ENCODE data around the gene RPS2. TPM values are rescaled to one million over a fixed set of nuclear protein-coding genes. Genes with fewer than 3 reads are reported as not detected.

The RPS2 gene
- total RNA-seq, 2 experiments from 2014 or later = 2,461 to 3,120 TPM

DNA sequence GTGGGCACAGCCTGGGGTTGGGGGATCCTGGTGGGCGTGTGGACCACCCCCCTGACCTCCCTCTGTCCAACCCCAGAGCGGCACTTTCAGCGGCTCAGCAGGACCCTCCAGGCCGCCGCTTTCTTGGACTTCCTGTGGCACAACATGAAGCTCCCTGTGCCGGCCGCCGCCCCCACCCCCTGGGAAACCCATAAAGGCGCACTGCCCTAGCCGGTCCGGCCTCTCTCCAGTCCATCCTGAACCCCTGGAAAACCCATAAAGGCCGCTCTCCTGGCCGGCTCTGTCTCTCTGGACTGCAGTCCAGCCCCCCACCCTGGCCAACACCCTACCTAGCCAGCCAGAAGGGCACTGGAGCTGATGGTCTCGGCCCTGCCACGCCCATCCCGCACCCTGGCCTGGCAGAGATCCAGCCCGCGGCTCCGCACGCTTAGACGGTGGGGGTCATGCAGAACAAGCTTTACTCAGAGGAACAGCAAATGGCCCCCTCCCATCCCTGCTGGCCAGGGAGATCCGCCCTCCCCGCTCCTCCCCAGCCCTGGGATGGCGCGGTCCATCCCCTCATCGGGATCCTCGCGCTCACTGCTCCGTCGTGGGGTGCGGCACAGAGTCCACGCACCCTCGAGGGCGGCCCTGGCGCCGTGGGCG is 14.0 kb upstream of the RPS2 start:
- ChIA-PET CTCF (ENCODE audit: unreplicated experiment) (no interaction called here), POLR2A (no interaction called here)
- intact Hi-C loops (cut with micrococcal nuclease; ENCODE audit: unreplicated experiment) = no loop called here

DNA sequence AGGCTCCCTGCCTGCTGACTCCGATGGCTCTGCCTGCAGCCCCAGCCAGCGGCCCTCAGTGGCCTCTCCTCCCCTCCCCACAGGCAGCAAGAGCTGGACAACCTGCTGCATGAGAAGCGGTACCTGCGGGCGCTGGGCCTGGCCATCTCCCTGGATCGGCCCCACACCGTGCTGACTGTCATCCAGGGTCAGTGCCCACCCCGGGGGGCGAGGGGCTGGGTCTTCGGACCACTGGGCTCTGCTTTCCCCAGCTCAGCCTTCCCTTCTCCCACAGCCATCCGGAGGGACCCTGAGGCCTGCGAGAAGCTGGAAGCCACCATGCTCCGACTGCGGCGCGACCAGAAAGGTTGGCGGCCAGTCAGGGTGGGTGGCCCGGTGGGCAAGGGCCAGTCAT is 13.2 kb upstream of the RPS2 start:
- ChIA-PET CTCF (ENCODE audit: unreplicated experiment) (no interaction called here), POLR2A (no interaction called here)
- H3K4me3 ChIP-seq (ENCODE audit: low read depth, low read length, poor library complexity, severe bottlenecking) = no peak overlapping the region
- H3K4me2 ChIP-seq (ENCODE audit: low read length) = no peak overlapping the region
- H4K20me1 ChIP-seq (ENCODE audit: insufficient read depth, low read length) = no peaks in the 10 kb centered on the region
- no peak for DNase-seq (ENCODE audit: low spot score)
- intact Hi-C loops (cut with micrococcal nuclease; ENCODE audit: unreplicated experiment) = no loop called here
- H3K9me2 ChIP-seq (ENCODE audit: insufficient read depth, low read length) = no peaks in the 10 kb centered on the region
- H3K36me3 ChIP-seq (ENCODE audit: insufficient read depth, low read length) = peaks cover 54% of the 10 kb centered on the region
- peaks cover 7% of the 10 kb centered on the region for H3K4me1 ChIP-seq (ENCODE audit: insufficient read depth, low read length, poor library complexity, severe bottlenecking)
- no peak overlapping the region for H2AFZ ChIP-seq (ENCODE audit: low read length)
- no peaks in the 10 kb centered on the region for H3K9me3 ChIP-seq (ENCODE audit: low read length)
- H3K79me2 ChIP-seq (ENCODE audit: insufficient read depth, low read depth, low read length) = peaks cover 11% of the 10 kb centered on the region
- TF ChIP-seq, protein P1, sequence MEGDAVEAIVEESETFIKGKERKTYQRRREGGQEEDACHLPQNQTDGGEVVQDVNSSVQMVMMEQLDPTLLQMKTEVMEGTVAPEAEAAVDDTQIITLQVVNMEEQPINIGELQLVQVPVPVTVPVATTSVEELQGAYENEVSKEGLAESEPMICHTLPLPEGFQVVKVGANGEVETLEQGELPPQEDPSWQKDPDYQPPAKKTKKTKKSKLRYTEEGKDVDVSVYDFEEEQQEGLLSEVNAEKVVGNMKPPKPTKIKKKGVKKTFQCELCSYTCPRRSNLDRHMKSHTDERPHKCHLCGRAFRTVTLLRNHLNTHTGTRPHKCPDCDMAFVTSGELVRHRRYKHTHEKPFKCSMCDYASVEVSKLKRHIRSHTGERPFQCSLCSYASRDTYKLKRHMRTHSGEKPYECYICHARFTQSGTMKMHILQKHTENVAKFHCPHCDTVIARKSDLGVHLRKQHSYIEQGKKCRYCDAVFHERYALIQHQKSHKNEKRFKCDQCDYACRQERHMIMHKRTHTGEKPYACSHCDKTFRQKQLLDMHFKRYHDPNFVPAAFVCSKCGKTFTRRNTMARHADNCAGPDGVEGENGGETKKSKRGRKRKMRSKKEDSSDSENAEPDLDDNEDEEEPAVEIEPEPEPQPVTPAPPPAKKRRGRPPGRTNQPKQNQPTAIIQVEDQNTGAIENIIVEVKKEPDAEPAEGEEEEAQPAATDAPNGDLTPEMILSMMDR (conservative IDR thresholded peaks at IDR 0.05; ENCODE audit: low read length) = no peak
- TF ChIP-seq EZH2phosphoT487 (IDR thresholded peaks at IDR 0.05; ENCODE audit: borderline replicate concordance, low read depth, low read length) = no peak
- BruUV-seq (replicated peaks) = TSS peak; percentile 51
- H3K27ac ChIP-seq (ENCODE audit: low read depth, low read length, poor library complexity, severe bottlenecking) = no peak overlapping the region

More for the DNA sequence above, 14.0 kb upstream of the RPS2 start:
- Histone ChIP-seq H3K4me1 (ENCODE audit: insufficient read depth, low read length, poor library complexity, severe bottlenecking) (peaks cover 4% of the 10 kb centered on the region), H3K9me3 (ENCODE audit: low read length) (no peaks in the 10 kb centered on the region), H3K79me2 (ENCODE audit: insufficient read depth, low read depth, low read length) (peaks cover 3% of the 10 kb centered on the region), H3K27ac (ENCODE audit: low read depth, low read length, poor library complexity, severe bottlenecking) (no peak overlapping the region), H4K20me1 (ENCODE audit: insufficient read depth, low read length) (no peaks in the 10 kb centered on the region), H2AFZ (ENCODE audit: low read length) (no peak overlapping the region), H3K4me2 (ENCODE audit: low read length) (no peak overlapping the region), H3K9me2 (ENCODE audit: insufficient read depth, low read length) (no peaks in the 10 kb centered on the region), H3K4me3 (ENCODE audit: low read depth, low read length, poor library complexity, severe bottlenecking) (no peak overlapping the region), H3K36me3 (ENCODE audit: insufficient read depth, low read length) (peaks cover 54% of the 10 kb centered on the region)
- TF ChIP-seq, protein P1 (conservative IDR thresholded peaks at IDR 0.05; ENCODE audit: low read length) = no peak
- no TSS peak for BruUV-seq (replicated peaks)
- DNase-seq (ENCODE audit: low spot score) = no peak

DNA sequence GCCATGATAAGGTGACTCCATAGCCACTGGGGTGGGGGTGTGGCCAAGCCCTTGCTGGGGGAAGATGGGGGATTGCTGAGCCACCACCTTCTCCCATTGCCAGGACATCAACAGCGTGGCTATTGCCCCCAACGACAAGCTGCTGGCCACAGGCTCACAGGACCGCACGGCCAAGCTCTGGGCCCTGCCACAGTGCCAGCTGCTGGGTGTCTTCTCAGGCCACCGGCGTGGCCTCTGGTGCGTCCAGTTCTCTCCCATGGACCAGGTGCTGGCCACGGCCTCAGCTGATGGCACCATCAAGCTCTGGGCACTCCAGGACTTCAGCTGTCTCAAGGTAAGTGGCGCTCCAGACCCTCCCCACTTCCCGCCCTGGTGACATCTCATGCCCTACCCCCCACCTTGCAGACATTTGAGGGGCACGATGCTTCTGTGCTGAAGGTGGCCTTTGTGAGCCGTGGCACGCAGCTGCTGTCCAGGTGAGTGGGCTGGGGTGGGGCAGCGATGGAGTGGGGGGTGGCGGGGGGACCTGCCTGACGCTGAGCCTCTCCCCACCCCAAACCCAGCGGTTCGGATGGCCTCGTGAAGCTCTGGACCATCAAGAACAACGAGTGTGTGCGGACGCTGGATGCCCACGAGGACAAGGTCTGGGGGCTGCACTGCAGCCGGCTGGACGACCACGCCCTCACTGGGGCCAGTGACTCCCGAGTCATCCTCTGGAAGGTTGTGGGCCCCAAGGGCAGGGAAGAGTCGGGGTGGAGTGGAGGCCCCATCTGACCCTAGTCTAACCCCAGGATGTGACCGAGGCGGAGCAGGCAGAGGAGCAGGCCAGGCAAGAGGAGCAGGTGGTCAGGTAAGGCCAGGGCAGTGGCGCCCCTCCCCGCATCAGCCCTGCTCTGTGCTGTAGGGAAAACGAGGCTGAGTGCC is 12.6 kb upstream of the RPS2 start:
- Histone ChIP-seq H3K79me2 (ENCODE audit: insufficient read depth, low read depth, low read length) (peaks cover 17% of the 10 kb centered on the region), H3K27ac (ENCODE audit: low read depth, low read length, poor library complexity, severe bottlenecking) (no peak overlapping the region), H3K4me2 (ENCODE audit: low read length) (no peak overlapping the region), H3K9me3 (ENCODE audit: low read length) (no peaks in the 10 kb centered on the region), H4K20me1 (ENCODE audit: insufficient read depth, low read length) (no peaks in the 10 kb centered on the region), H3K4me1 (ENCODE audit: insufficient read depth, low read length, poor library complexity, severe bottlenecking) (peaks cover 8% of the 10 kb centered on the region), H3K9me2 (ENCODE audit: insufficient read depth, low read length) (no peaks in the 10 kb centered on the region), H2AFZ (ENCODE audit: low read length) (no peak overlapping the region), H3K4me3 (ENCODE audit: low read depth, low read length, poor library complexity, severe bottlenecking) (no peak overlapping the region), H3K36me3 (ENCODE audit: insufficient read depth, low read length) (peaks cover 54% of the 10 kb centered on the region)
- intact Hi-C loops (cut with micrococcal nuclease; ENCODE audit: unreplicated experiment) = no loop called here
- TF ChIP-seq, protein P1 (conservative IDR thresholded peaks at IDR 0.05; ENCODE audit: low read length) = no peak
- no peak for TF ChIP-seq EZH2phosphoT487 (IDR thresholded peaks at IDR 0.05; ENCODE audit: borderline replicate concordance, low read depth, low read length)
- POLR2A ChIA-PET = no interaction called here
- no peak for DNase-seq (ENCODE audit: low spot score)
- CTCF ChIA-PET (ENCODE audit: unreplicated experiment) = no interaction called here
- BruUV-seq (replicated peaks) = no TSS peak

Measured in OCI-LY7 (cell line).